Activated CD8-positive, alpha-beta T cell treated with anti-CD3 and anti-CD28 coated beads for 36 hours (primary cell): Measurements from ENCODE around the gene PIK3R1. TPM values are rescaled to one million over a fixed set of nuclear protein-coding genes. Genes with fewer than 3 reads are reported as not detected.

Experiments
- ATAC-seq: fragments of 200-7000 bp; cut with Tn5 transposase; one replicate; pipeline ENCODE4 v1.10.0; 2021; ENCODE audit warnings: mild to moderate bottlenecking, moderate library complexity
- CTCF ChIA-PET: fragments of 350-600 bp; sonication (Branson Sonifier 250); formaldehyde crosslinking; loops from one replicate; lab custom pipeline; 2021; ENCODE audit warnings: antibody characterized with exemption; lab: Charles Lee
- POLR2A ChIA-PET: fragments of 350-600 bp; sonication (Branson Sonifier 250); formaldehyde crosslinking; loops from one replicate; lab custom pipeline; 2021; ENCODE audit warnings: antibody characterized with exemption; lab: Charles Lee
- DNase-seq: peaks from one replicate; pipeline ENCODE4 v3.0.0-alpha.2; 2020
- H3K27ac Mint-ChIP-seq: one replicate; pipeline ENCODE4 v1.8.0; 2021; ENCODE audit warnings: mild to moderate bottlenecking, mixed read lengths
- H3K27me3 Mint-ChIP-seq: one replicate; pipeline ENCODE4 v1.8.0; 2021; ENCODE audit warnings: mixed read lengths
- H3K36me3 Mint-ChIP-seq: one replicate; pipeline ENCODE4 v1.8.0; 2021; ENCODE audit warnings: low read depth, mixed read lengths
- H3K4me1 Mint-ChIP-seq: one replicate; pipeline ENCODE4 v1.8.0; 2021; ENCODE audit warnings: low read depth, mixed read lengths
- H3K4me3 Mint-ChIP-seq: one replicate; pipeline ENCODE4 v1.8.0; 2021; ENCODE audit warnings: mild to moderate bottlenecking, moderate library complexity, mixed read lengths
- H3K9me3 Mint-ChIP-seq: one replicate; pipeline ENCODE4 v1.8.0; 2021; ENCODE audit warnings: mixed read lengths
- intact Hi-C: fragments of 100-400 bp; cut with micrococcal nuclease; formaldehyde crosslinking; loops from one replicate; pipeline ENCODE4 v1.10.0; 2022
- total RNA-seq, 2 experiments: library from RNA; stranded (reverse); gene quantifications; one replicate each; pipeline ENCODE4 v1.2.3, GENCODE V29; 2021
- TF ChIP-seq, protein P1 (sequence below): fragments of 200-600 bp; IDR thresholded peaks from one replicate; pipeline ENCODE4 v1.8.0; 2022; ENCODE audit warnings: antibody characterized with exemption, mild to moderate bottlenecking

PIK3R1 gene
- total RNA-seq, 2 experiments from 2014 or later, result 55.4 to 57.6 TPM

GRCh38 chr5:68224509-68225187 is 9.1 kb downstream of the PIK3R1 start:
- intact Hi-C loops, result no loop called here
- Mint-ChIP-seq H3K4me1 (peaks cover 78% of the 10 kb centered on the region), H3K27me3 (no peaks in the 10 kb centered on the region), H3K36me3 (peaks cover 56% of the 10 kb centered on the region), H3K4me3 (no peak overlapping the region), H3K27ac (peak overlapping the region; percentile 0), H3K9me3 (peaks cover 2% of the 10 kb centered on the region)
- DNase-seq (no peak), ATAC-seq (no peak)
- POLR2A ChIA-PET, result interaction anchor here (1.5 to 1.8 kb wide), 2 partner anchors 9 to 33 kb away, joined by 5 to 13 read pairs; partner anchors contain the start of gene PIK3R1
- CTCF ChIA-PET, result interaction anchor here (1.8 to 2.1 kb wide), 2 partner anchors 22 to 29 kb away, joined by 5 to 6 read pairs; no protein-coding TSS in a partner anchor
- TF ChIP-seq, protein P1, sequence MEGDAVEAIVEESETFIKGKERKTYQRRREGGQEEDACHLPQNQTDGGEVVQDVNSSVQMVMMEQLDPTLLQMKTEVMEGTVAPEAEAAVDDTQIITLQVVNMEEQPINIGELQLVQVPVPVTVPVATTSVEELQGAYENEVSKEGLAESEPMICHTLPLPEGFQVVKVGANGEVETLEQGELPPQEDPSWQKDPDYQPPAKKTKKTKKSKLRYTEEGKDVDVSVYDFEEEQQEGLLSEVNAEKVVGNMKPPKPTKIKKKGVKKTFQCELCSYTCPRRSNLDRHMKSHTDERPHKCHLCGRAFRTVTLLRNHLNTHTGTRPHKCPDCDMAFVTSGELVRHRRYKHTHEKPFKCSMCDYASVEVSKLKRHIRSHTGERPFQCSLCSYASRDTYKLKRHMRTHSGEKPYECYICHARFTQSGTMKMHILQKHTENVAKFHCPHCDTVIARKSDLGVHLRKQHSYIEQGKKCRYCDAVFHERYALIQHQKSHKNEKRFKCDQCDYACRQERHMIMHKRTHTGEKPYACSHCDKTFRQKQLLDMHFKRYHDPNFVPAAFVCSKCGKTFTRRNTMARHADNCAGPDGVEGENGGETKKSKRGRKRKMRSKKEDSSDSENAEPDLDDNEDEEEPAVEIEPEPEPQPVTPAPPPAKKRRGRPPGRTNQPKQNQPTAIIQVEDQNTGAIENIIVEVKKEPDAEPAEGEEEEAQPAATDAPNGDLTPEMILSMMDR, result no peak

GRCh38 chr5:68225188-68225910 is 9.8 kb downstream of the PIK3R1 start:
- peaks cover 80% of the 10 kb centered on the region for H3K4me1 Mint-ChIP-seq
- CTCF ChIA-PET, result interaction anchor here (1.8 to 2.1 kb wide), 2 partner anchors 21 to 28 kb away, joined by 5 to 6 read pairs; no protein-coding TSS in a partner anchor
- no peaks in the 10 kb centered on the region for H3K27me3 Mint-ChIP-seq
- intact Hi-C loops, result no loop called here
- POLR2A ChIA-PET, result interaction anchor here (1.5 to 1.8 kb wide), 2 partner anchors 10 to 33 kb away, joined by 5 to 13 read pairs; partner anchors contain the start of gene PIK3R1
- DNase-seq (no peak), ATAC-seq (no peak)
- peaks cover 55% of the 10 kb centered on the region for H3K36me3 Mint-ChIP-seq
- no peak overlapping the region for H3K4me3 Mint-ChIP-seq
- TF ChIP-seq, protein P1, result no peak
- peaks cover 2% of the 10 kb centered on the region for H3K9me3 Mint-ChIP-seq
- peak overlapping the region; percentile 35 for H3K27ac Mint-ChIP-seq

DNA sequence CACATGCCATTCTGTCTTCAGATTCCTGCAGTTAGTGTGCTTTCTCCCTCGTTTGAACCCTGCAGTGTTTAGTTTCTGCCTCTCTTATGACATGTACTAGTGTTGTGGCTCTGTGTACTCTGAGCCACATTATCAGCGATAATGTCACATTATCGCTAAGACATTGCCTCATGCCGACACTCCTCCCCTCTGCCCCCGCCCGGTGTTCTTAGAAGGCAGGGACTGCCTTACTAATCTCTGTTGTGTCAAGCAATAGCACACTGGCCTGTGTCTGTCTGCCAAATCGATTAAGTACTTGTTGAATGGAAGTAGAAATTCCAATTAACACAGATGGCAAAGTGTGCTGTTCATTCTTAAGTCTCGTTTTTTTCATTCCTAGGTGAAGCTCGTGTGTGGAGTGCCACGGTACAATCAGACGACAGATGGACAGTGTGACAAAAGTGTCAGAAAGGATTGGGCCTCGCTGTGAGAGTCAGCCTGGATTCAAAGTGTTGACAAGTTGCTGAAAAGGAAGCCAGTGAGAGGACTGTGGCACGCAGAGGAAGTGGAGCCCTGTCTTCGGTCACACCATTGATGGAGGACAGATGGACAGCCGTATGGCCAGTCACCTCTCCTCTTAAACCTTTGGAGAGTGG is 10.5 kb downstream of the PIK3R1 start:
- Mint-ChIP-seq H3K4me3 (no peak overlapping the region), H3K27me3 (no peaks in the 10 kb centered on the region), H3K36me3 (peaks cover 54% of the 10 kb centered on the region), H3K27ac (peak overlapping the region; percentile 35), H3K9me3 (no peaks in the 10 kb centered on the region), H3K4me1 (peaks cover 85% of the 10 kb centered on the region)
- POLR2A ChIA-PET, result no interaction called here
- ATAC-seq (no peak), DNase-seq (no peak)
- CTCF ChIA-PET, result no interaction called here
- TF ChIP-seq, protein P1, result no peak
- intact Hi-C loops, result no loop called here

DNA sequence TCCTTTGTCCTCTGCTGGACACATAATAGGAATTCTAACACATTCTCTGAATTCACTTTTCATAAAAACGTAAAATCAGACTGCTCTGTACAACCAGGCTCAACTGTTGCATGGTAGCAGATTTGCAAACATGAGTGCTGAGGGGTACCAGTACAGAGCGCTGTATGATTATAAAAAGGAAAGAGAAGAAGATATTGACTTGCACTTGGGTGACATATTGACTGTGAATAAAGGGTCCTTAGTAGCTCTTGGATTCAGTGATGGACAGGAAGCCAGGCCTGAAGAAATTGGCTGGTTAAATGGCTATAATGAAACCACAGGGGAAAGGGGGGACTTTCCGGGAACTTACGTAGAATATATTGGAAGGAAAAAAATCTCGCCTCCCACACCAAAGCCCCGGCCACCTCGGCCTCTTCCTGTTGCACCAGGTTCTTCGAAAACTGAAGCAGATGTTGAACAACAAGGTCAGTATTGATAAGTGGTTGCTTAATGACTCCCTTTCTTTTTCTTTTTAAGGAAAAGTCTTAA is 11.1 kb downstream of the PIK3R1 start:
- DNase-seq, result no peak
- Mint-ChIP-seq H3K36me3 (peaks cover 53% of the 10 kb centered on the region), H3K9me3 (no peaks in the 10 kb centered on the region), H3K4me3 (no peak overlapping the region), H3K27me3 (no peaks in the 10 kb centered on the region), H3K4me1 (peaks cover 86% of the 10 kb centered on the region), H3K27ac (peak overlapping the region; percentile 51)
- intact Hi-C loops, result no loop called here
- POLR2A ChIA-PET, result no interaction called here
- TF ChIP-seq, protein P1, result no peak
- CTCF ChIA-PET, result no interaction called here
- ATAC-seq, result no peak
